DND-41 (cell line): ENCODE data around the gene NLGN1.

Experiments used
- CTCF ChIP-seq: IDR thresholded peaks from 2 replicates; pipeline ENCODE4 v1.5.1; 2012; ENCODE audit warnings: borderline replicate concordance, low read length, moderate library complexity, mild to moderate bottlenecking; ENCODE audit not compliant: poor library complexity, severe bottlenecking; ENCODE audit errors: extremely low read depth
- EZH2 ChIP-seq: IDR thresholded peaks from 3 replicates; pipeline ENCODE4 v1.6.1; 2012; ENCODE audit warnings: borderline replicate concordance, low read depth, mild to moderate bottlenecking, moderate library complexity, low read length, inconsistent platforms; ENCODE audit not compliant: severe bottlenecking

DNA sequence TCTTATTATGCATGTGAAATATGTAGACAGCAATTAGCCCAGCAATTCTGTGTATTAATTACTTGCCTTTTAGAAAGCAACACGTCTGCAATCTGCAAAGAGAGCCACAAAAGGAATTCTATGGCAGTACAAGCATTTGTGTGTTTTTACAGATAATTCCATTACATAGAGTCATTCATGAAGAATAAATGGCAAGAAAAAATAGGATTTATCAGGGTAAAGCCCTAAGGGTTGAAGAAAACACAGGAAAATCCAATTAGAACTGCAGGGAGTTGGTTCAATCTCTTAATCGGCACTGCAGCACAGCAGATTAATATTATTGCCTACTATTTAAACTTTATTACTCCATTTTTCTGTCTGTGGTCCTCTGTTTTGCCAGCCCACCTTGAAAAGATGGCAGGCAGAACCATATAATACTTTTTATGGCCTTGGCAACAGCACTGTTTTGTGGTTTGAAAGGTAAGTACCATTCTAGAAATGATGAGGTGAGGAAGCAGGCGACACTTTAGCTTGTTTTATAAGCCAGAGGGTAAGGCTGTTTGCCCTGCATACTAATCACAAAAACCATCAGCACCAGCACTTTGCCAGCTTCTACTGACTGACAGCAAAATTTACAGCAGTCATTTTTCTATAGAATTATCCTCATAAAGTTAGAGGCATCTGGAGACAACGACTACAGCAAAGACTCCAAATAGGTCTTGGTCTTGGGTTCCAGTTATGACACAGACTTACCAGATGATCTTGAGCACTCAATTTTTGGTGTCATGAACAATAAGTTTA, 823.4 kb downstream of the NLGN1 start:
- TF ChIP-seq CTCF (no peak), EZH2 (no peak)
